Measurements from ENCODE around the gene EIF4B.

- no peak for TF ChIP-seq GATA2 (IDR thresholded peaks at IDR 0.05; ENCODE audit: low read depth, low read length)
- TF ChIP-seq GATA3 (IDR thresholded peaks at IDR 0.05; ENCODE audit: low read depth, low read length), result no peak
These were observed 37.0 kb upstream of the EIF4B start for GRCh38 chr12:52969166-52969795.
